Measurements from ENCODE around the gene GALNT9. TPM values are rescaled to one million over a fixed set of nuclear protein-coding genes. Genes with fewer than 3 reads are reported as not detected.
"Not testable (repeated sequence)": the region's sequence is repeated elsewhere in the genome, so short reads cannot be mapped to it uniquely, and the experiment has no call there.

Gene GALNT9
- total RNA-seq, 1 experiment from 2014 or later = 0.44 TPM

DNA sequence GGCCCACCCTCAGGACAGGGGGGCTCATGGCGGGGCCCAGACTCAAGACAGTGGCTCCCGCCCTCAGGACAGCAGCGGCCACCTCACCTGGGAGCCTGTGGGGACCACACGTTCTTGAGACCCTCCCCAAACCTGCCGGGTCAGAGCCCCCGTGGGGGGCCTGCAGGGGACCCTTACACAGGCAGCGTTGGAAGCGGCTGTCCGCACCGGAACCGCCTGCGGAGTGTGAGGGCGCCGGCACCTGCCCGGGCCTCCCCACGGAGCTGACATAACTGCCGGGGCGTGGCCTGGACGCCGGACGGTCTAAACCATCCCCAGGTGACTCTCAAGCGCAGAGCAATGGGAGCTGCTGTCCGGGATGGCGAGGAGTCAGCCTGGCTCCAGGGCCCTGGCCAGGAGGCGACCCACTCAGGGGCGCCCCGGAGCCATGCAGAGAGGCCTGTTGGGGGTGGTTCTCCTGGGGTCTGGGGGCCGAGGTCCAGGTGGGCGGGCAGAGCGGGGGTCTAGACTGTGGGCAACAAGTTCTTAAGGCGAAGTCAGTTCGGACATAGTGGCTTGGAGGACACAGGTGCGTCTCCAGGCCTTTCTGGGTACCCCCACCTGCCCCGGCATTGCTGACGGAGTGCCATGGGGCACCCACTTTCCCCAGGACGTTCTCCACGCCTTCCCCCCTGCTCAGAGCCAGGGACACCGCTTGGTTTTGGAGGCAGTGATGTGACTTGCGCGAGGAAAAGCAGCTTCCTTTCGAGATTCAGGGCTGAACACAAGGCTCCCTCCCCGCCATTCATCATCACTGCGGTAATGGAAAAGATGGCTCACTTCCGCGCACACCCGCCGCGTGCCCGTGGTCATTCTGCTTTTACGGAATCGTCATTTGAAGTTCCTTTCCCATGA lies 23.2 kb downstream of the GALNT9 start:
- ChIA-PET POLR2A (ENCODE audit: unreplicated experiment) (interaction anchor here (0.6 kb wide), 1 partner anchor 85 kb away, joined by 4 read pairs; no protein-coding TSS in a partner anchor), CTCF (no interaction called here)
- H4K20me1 ChIP-seq (ENCODE audit: low read length) = no peaks in the 10 kb centered on the region
- H3K4me3 ChIP-seq (ENCODE audit: low read length) = no peak overlapping the region
- H3K9ac ChIP-seq (ENCODE audit: low read length) = no peak overlapping the region
- intact Hi-C loops (cut with micrococcal nuclease) = no loop called here
- ATAC-seq (no peak), DNase-seq (no peak)
- TF ChIP-seq EZH2phosphoT487 (IDR thresholded peaks at IDR 0.05; ENCODE audit: borderline replicate concordance, low read length) (no peak), EZH2 (IDR thresholded peaks at IDR 0.05; ENCODE audit: low read length, unreplicated experiment) (no peak)
- TF ChIP-seq, protein P1, sequence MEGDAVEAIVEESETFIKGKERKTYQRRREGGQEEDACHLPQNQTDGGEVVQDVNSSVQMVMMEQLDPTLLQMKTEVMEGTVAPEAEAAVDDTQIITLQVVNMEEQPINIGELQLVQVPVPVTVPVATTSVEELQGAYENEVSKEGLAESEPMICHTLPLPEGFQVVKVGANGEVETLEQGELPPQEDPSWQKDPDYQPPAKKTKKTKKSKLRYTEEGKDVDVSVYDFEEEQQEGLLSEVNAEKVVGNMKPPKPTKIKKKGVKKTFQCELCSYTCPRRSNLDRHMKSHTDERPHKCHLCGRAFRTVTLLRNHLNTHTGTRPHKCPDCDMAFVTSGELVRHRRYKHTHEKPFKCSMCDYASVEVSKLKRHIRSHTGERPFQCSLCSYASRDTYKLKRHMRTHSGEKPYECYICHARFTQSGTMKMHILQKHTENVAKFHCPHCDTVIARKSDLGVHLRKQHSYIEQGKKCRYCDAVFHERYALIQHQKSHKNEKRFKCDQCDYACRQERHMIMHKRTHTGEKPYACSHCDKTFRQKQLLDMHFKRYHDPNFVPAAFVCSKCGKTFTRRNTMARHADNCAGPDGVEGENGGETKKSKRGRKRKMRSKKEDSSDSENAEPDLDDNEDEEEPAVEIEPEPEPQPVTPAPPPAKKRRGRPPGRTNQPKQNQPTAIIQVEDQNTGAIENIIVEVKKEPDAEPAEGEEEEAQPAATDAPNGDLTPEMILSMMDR (conservative IDR thresholded peaks at IDR 0.05; ENCODE audit: low read depth, low read length) = no peak
- no peak overlapping the region for H3K27ac ChIP-seq (ENCODE audit: low read length)
- BruUV-seq (replicated peaks) = no TSS peak
- H3K79me2 ChIP-seq (ENCODE audit: low read length) = no peaks in the 10 kb centered on the region
- no peak overlapping the region for H3K4me2 ChIP-seq (ENCODE audit: low read length)
- H3K27me3 ChIP-seq (ENCODE audit: low read length) = peaks cover 48% of the 10 kb centered on the region
- no peak overlapping the region for H2AFZ ChIP-seq (ENCODE audit: low read length)
- no peaks in the 10 kb centered on the region for H3K4me1 ChIP-seq (ENCODE audit: insufficient read depth, low read length)
- no peaks in the 10 kb centered on the region for H3F3A ChIP-seq (ENCODE audit: low read length, unreplicated experiment)
- no peaks in the 10 kb centered on the region for H3K9me2 ChIP-seq (replicated peaks; ENCODE audit: low read length)
- H3K36me3 ChIP-seq (ENCODE audit: low read depth, low read length) = no peaks in the 10 kb centered on the region
- 0 out of 2 replicates have a peak, but pooled peaks cover 2% of the 10 kb centered on the region for H3K9me3 ChIP-seq (ENCODE audit: low read length)

- ChIA-PET POLR2A (ENCODE audit: unreplicated experiment) (interaction anchor here (0.6 kb wide), 1 partner anchor 86 kb away, joined by 4 read pairs; no protein-coding TSS in a partner anchor), CTCF (no interaction called here)
- no peaks in the 10 kb centered on the region for H3K4me1 ChIP-seq (ENCODE audit: insufficient read depth, low read length)
- ATAC-seq = no peak
- TF ChIP-seq, protein P1 (conservative IDR thresholded peaks at IDR 0.05; ENCODE audit: low read depth, low read length) = no peak
- no peak for TF ChIP-seq EZH2 (IDR thresholded peaks at IDR 0.05; ENCODE audit: low read length, unreplicated experiment)
- no peak for TF ChIP-seq EZH2phosphoT487 (IDR thresholded peaks at IDR 0.05; ENCODE audit: borderline replicate concordance, low read length)
- no peak overlapping the region for H3K9ac ChIP-seq (ENCODE audit: low read length)
- H3K79me2 ChIP-seq (ENCODE audit: low read length) = no peaks in the 10 kb centered on the region
- H3K27me3 ChIP-seq (ENCODE audit: low read length) = peaks cover 42% of the 10 kb centered on the region
- no peak for DNase-seq
- no peaks in the 10 kb centered on the region for H3K9me3 ChIP-seq (ENCODE audit: low read length)
- no peaks in the 10 kb centered on the region for H3K9me2 ChIP-seq (replicated peaks; ENCODE audit: low read length)
- no peaks in the 10 kb centered on the region for H4K20me1 ChIP-seq (ENCODE audit: low read length)
- no peaks in the 10 kb centered on the region for H3F3A ChIP-seq (ENCODE audit: low read length, unreplicated experiment)
- H3K36me3 ChIP-seq (ENCODE audit: low read depth, low read length) = no peaks in the 10 kb centered on the region
- 0 out of 2 replicates have a peak overlapping the region, but pooled peaks have one; percentile 23 for H3K27ac ChIP-seq (ENCODE audit: low read length)
- intact Hi-C loops (cut with micrococcal nuclease) = no loop called here
- H2AFZ ChIP-seq (ENCODE audit: low read length) = no peak overlapping the region
- no TSS peak for BruUV-seq (replicated peaks)
- no peak overlapping the region for H3K4me3 ChIP-seq (ENCODE audit: low read length)
- no peak overlapping the region for H3K4me2 ChIP-seq (ENCODE audit: low read length)
These were observed 23.8 kb downstream of the GALNT9 start for GRCh38 chr12:132305560-132305966.

DNA sequence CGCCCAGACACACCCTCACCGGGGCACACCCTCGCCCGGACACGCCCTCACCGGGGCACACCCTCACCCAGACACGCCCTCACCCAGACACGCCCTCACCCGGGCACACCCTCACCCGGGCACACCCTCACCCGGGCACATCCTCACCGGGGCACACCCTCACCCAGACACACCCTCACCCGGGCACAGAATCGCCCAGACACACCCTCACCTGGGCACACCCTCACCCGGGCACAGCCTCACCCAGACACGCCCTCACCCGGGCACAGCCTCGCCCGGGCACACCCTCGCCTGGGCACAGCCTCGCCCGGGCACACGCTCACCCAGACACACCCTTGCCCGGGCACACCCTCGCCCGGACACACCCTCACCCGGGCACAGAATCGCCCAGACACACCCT lies 24.5 kb downstream of the GALNT9 start:
- H3K79me2 ChIP-seq (ENCODE audit: low read length); BruUV-seq (replicated peaks); CTCF ChIA-PET; H3K9ac ChIP-seq (ENCODE audit: low read length); H3K4me3 ChIP-seq (ENCODE audit: low read length); H3K27ac ChIP-seq (ENCODE audit: low read length); POLR2A ChIA-PET (ENCODE audit: unreplicated experiment); H3K4me2 ChIP-seq (ENCODE audit: low read length); intact Hi-C loops (cut with micrococcal nuclease); H2AFZ ChIP-seq (ENCODE audit: low read length); H3K9me2 ChIP-seq (replicated peaks; ENCODE audit: low read length); H3F3A ChIP-seq (ENCODE audit: low read length, unreplicated experiment); H4K20me1 ChIP-seq (ENCODE audit: low read length); DNase-seq; H3K4me1 ChIP-seq (ENCODE audit: insufficient read depth, low read length); H3K36me3 ChIP-seq (ENCODE audit: low read depth, low read length); H3K9me3 ChIP-seq (ENCODE audit: low read length); ATAC-seq: not testable (repeated sequence)
- peaks cover 37% of the 10 kb centered on the region for H3K27me3 ChIP-seq (ENCODE audit: low read length)

GRCh38 chr12:132303853-132304373 lies 25.5 kb downstream of the GALNT9 start:
- H3K36me3 ChIP-seq (ENCODE audit: low read depth, low read length); H3K4me1 ChIP-seq (ENCODE audit: insufficient read depth, low read length); ATAC-seq; H3F3A ChIP-seq (ENCODE audit: low read length, unreplicated experiment); H3K79me2 ChIP-seq (ENCODE audit: low read length); H3K4me3 ChIP-seq (ENCODE audit: low read length); CTCF ChIA-PET; H2AFZ ChIP-seq (ENCODE audit: low read length); H3K4me2 ChIP-seq (ENCODE audit: low read length); H4K20me1 ChIP-seq (ENCODE audit: low read length); H3K9me2 ChIP-seq (replicated peaks; ENCODE audit: low read length); DNase-seq; H3K9ac ChIP-seq (ENCODE audit: low read length); intact Hi-C loops (cut with micrococcal nuclease); BruUV-seq (replicated peaks); H3K27ac ChIP-seq (ENCODE audit: low read length); H3K9me3 ChIP-seq (ENCODE audit: low read length); POLR2A ChIA-PET (ENCODE audit: unreplicated experiment): not testable (repeated sequence)
- H3K27me3 ChIP-seq (ENCODE audit: low read length) = peaks cover 27% of the 10 kb centered on the region
